Neural cell (in vitro differentiated cells): ENCODE results near the gene LIMS2. TPM values are rescaled to one million over a fixed set of nuclear protein-coding genes. Genes with fewer than 3 reads are reported as not detected.

ENCODE experiments used
- H2AFZ ChIP-seq: fragments of 200-600, 300-800 bp; sonication (generic), shearing (Covaris generic); 2 replicates; pipeline ENCODE4 v1.6.0; 2014; ENCODE audit warnings: low read depth, mild to moderate bottlenecking, antibody characterized with exemption, low read length, moderate library complexity
- H3F3A ChIP-seq: fragments of 200-600 bp; shearing (Covaris generic); 2 replicates; pipeline ENCODE4 v1.6.1; 2016; ENCODE audit warnings: mild to moderate bottlenecking, moderate library complexity, mixed read lengths, antibody characterized with exemption, low read length; ENCODE audit not compliant: insufficient read depth, poor library complexity, severe bottlenecking
- H3K27ac ChIP-seq: fragments of 200-600, 300-800 bp; sonication (generic), shearing (Covaris generic); 2 replicates; pipeline ENCODE4 v1.5.1; 2014; ENCODE audit warnings: mild to moderate bottlenecking, low read length, moderate library complexity
- H3K27me3 ChIP-seq: fragments of 300-800, 200-600 bp; sonication (generic), shearing (Covaris generic); 2 replicates; pipeline ENCODE4 v1.6.0; 2014; ENCODE audit warnings: mild to moderate bottlenecking, low read depth, low read length, moderate library complexity; ENCODE audit not compliant: insufficient read depth
- H3K36me3 ChIP-seq: fragments of 300-800, 200-600 bp; sonication (generic), shearing (Covaris generic); 2 replicates; pipeline ENCODE4 v1.5.1; 2014; ENCODE audit warnings: mild to moderate bottlenecking, antibody characterized with exemption, low read length, moderate library complexity; ENCODE audit not compliant: insufficient read depth
- H3K4me2 ChIP-seq: fragments of 300-800, 200-600 bp; sonication (generic), shearing (Covaris generic); 2 replicates; pipeline ENCODE4 v1.6.0; 2014; ENCODE audit warnings: mild to moderate bottlenecking, low read length
- H3K4me3 ChIP-seq: fragments of 300-800, 200-600 bp; sonication (generic), shearing (Covaris generic); 2 replicates; pipeline ENCODE4 v1.5.1; 2014; ENCODE audit warnings: mild to moderate bottlenecking, low read length, moderate library complexity
- H3K79me2 ChIP-seq: fragments of 200-600 bp; shearing (Covaris generic); replicated peaks from 2 replicates; pipeline ENCODE4 v1.6.0; 2014; ENCODE audit warnings: mild to moderate bottlenecking, low read length, moderate library complexity; ENCODE audit not compliant: insufficient read depth
- H3K9ac ChIP-seq: fragments of 300-800, 200-600 bp; sonication (generic), shearing (Covaris generic); 2 replicates; pipeline ENCODE4 v1.6.1; 2016; ENCODE audit warnings: mild to moderate bottlenecking, low read length, mixed read lengths
- H3K9me2 ChIP-seq: fragments of 200-600 bp; shearing (Covaris generic); 2 replicates; pipeline ENCODE4 v1.6.1; 2016; ENCODE audit warnings: mild to moderate bottlenecking, low read length, mixed read lengths; ENCODE audit not compliant: insufficient read depth
- H3K9me3 ChIP-seq: fragments of 200-600, 300-800 bp; sonication (generic), shearing (Covaris generic); 2 replicates; pipeline ENCODE4 v1.6.1; 2016; ENCODE audit warnings: mild to moderate bottlenecking, mixed run types, low read length, moderate library complexity, mixed read lengths
- H4K20me1 ChIP-seq: fragments of 200-600 bp; shearing (Covaris generic); 2 replicates; pipeline ENCODE4 v1.6.1; 2016; ENCODE audit warnings: mild to moderate bottlenecking, mixed run types; ENCODE audit not compliant: insufficient read depth
- EP300 ChIP-seq: fragments of 450-650 bp; conservative IDR thresholded peaks from 2 replicates; pipeline ENCODE4 v1.6.1; 2014; ENCODE audit warnings: antibody characterized with exemption, mild to moderate bottlenecking, moderate library complexity; ENCODE audit not compliant: poor library complexity, severe bottlenecking
- EZH2 ChIP-seq: fragments of 200-600, 300-800 bp; shearing (Covaris generic), sonication (generic); IDR thresholded peaks from 2 replicates; pipeline ENCODE4 v1.6.1; 2014; ENCODE audit warnings: antibody characterized with exemption, low read length, borderline replicate concordance, mild to moderate bottlenecking; ENCODE audit not compliant: insufficient read depth, poor library complexity, severe bottlenecking
- MXI1 ChIP-seq: fragments of 450-650 bp; conservative IDR thresholded peaks from 2 replicates; pipeline ENCODE4 v1.6.1; 2014; ENCODE audit warnings: antibody characterized with exemption, mild to moderate bottlenecking; ENCODE audit not compliant: poor library complexity, severe bottlenecking
- POLR2AphosphoS5 ChIP-seq: IDR thresholded peaks from 2 replicates; pipeline ENCODE4 v1.6.1; 2012
- RAD21 ChIP-seq: fragments of 450-650 bp; conservative IDR thresholded peaks from 2 replicates; pipeline ENCODE4 v1.6.1; 2014; ENCODE audit warnings: antibody characterized with exemption, mild to moderate bottlenecking, moderate library complexity
- SMC3 ChIP-seq: fragments of 450-650 bp; conservative IDR thresholded peaks from 2 replicates; pipeline ENCODE4 v1.6.1; 2014; ENCODE audit warnings: antibody characterized with exemption, mild to moderate bottlenecking, moderate library complexity; ENCODE audit not compliant: poor library complexity
- TAF1 ChIP-seq: IDR thresholded peaks from 2 replicates; pipeline ENCODE4 v1.6.1; 2012; ENCODE audit warnings: low read depth
- polyA plus RNA-seq: library from polyadenylated mRNA; depleted of rRNA; stranded (reverse); fragments of >200 nt; gene quantifications from 2 replicates; pipeline ENCODE4 v1.2.3, GENCODE V29; 2014
- TF ChIP-seq, protein P1 (sequence below): fragments of 450-650 bp; IDR thresholded peaks from 2 replicates; pipeline ENCODE4 v1.5.1; 2014; ENCODE audit warnings: antibody characterized with exemption, mild to moderate bottlenecking, moderate library complexity; ENCODE audit not compliant: poor library complexity, severe bottlenecking
- TF ChIP-seq, protein P2 (sequence below): IDR thresholded peaks from 2 replicates; pipeline ENCODE4 v1.6.1; 2012; ENCODE audit warnings: borderline replicate concordance

Gene LIMS2
- polyA plus RNA-seq, 1 donor from 2014 or later = not detected

GRCh38 chr2:127694986-127695385 lies 19.7 kb upstream of the LIMS2 start:
- Histone ChIP-seq H3K27me3 (peaks cover 2% of the 10 kb centered on the region), H3K9me2 (no peaks in the 10 kb centered on the region), H3K4me3 (no peak overlapping the region), H3K9ac (no peak overlapping the region), H3K27ac (no peak overlapping the region), H3F3A (no peaks in the 10 kb centered on the region), H3K79me2 (no peaks in the 10 kb centered on the region), H2AFZ (no peak overlapping the region), H4K20me1 (no peaks in the 10 kb centered on the region), H3K4me2 (no peak overlapping the region), H3K9me3 (no peaks in the 10 kb centered on the region), H3K36me3 (no peaks in the 10 kb centered on the region)
- TF ChIP-seq EP300 (no peak), EZH2 (no peak), MXI1 (no peak), RAD21 (no peak), POLR2AphosphoS5 (no peak), SMC3 (no peak), TAF1 (no peak)
- TF ChIP-seq, protein P1, sequence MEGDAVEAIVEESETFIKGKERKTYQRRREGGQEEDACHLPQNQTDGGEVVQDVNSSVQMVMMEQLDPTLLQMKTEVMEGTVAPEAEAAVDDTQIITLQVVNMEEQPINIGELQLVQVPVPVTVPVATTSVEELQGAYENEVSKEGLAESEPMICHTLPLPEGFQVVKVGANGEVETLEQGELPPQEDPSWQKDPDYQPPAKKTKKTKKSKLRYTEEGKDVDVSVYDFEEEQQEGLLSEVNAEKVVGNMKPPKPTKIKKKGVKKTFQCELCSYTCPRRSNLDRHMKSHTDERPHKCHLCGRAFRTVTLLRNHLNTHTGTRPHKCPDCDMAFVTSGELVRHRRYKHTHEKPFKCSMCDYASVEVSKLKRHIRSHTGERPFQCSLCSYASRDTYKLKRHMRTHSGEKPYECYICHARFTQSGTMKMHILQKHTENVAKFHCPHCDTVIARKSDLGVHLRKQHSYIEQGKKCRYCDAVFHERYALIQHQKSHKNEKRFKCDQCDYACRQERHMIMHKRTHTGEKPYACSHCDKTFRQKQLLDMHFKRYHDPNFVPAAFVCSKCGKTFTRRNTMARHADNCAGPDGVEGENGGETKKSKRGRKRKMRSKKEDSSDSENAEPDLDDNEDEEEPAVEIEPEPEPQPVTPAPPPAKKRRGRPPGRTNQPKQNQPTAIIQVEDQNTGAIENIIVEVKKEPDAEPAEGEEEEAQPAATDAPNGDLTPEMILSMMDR = no peak
- TF ChIP-seq, protein P2, sequence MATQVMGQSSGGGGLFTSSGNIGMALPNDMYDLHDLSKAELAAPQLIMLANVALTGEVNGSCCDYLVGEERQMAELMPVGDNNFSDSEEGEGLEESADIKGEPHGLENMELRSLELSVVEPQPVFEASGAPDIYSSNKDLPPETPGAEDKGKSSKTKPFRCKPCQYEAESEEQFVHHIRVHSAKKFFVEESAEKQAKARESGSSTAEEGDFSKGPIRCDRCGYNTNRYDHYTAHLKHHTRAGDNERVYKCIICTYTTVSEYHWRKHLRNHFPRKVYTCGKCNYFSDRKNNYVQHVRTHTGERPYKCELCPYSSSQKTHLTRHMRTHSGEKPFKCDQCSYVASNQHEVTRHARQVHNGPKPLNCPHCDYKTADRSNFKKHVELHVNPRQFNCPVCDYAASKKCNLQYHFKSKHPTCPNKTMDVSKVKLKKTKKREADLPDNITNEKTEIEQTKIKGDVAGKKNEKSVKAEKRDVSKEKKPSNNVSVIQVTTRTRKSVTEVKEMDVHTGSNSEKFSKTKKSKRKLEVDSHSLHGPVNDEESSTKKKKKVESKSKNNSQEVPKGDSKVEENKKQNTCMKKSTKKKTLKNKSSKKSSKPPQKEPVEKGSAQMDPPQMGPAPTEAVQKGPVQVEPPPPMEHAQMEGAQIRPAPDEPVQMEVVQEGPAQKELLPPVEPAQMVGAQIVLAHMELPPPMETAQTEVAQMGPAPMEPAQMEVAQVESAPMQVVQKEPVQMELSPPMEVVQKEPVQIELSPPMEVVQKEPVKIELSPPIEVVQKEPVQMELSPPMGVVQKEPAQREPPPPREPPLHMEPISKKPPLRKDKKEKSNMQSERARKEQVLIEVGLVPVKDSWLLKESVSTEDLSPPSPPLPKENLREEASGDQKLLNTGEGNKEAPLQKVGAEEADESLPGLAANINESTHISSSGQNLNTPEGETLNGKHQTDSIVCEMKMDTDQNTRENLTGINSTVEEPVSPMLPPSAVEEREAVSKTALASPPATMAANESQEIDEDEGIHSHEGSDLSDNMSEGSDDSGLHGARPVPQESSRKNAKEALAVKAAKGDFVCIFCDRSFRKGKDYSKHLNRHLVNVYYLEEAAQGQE = no peak

DNA sequence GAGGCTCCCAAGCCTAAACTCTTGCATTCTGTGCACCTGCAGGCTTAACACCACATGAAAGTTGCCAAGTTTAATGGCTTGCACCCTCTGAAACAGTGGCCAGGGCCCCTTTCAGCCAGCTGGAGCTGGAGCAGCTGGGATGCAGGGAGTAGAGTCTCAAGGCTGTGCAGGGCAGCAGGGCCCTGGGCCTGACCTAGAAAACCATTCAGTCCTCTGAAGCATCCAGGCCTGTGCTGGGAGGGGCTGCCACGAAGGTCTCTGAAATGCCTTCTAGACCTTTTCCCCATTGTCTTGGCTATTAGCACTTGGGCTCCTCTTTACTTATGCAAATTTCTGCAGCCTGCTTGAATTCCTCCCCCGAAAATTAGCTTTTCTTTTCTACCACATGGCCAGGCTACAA lies 15.4 kb upstream of the LIMS2 start:
- Histone ChIP-seq H4K20me1 (no peaks in the 10 kb centered on the region), H3K9ac (no peak overlapping the region), H3K79me2 (no peaks in the 10 kb centered on the region), H3K9me3 (no peaks in the 10 kb centered on the region), H3K9me2 (no peaks in the 10 kb centered on the region), H3K4me2 (no peak overlapping the region), H2AFZ (no peak overlapping the region), H3K4me3 (no peak overlapping the region), H3K27me3 (peaks cover 2% of the 10 kb centered on the region), H3K27ac (no peak overlapping the region), H3K36me3 (no peaks in the 10 kb centered on the region), H3F3A (no peaks in the 10 kb centered on the region)
- TF ChIP-seq MXI1 (no peak), SMC3 (no peak), EP300 (no peak), POLR2AphosphoS5 (no peak), TAF1 (no peak), EZH2 (no peak), RAD21 (no peak)
- TF ChIP-seq, protein P1 = no peak
- TF ChIP-seq, protein P2 = no peak
